H9 (cell line): ENCODE results near the gene PTPRN2. TPM values are rescaled to one million over a fixed set of nuclear protein-coding genes. Genes with fewer than 3 reads are reported as not detected.

Source experiments
- DNase-seq: peaks from one replicate; pipeline ENCODE4 v3.0.0-alpha.2; 2017
- H2AFZ ChIP-seq: one replicate; pipeline ENCODE4 v1.6.1; 2013; ENCODE audit warnings: mild to moderate bottlenecking, low read length, control low read depth, moderate library complexity
- H2AK5ac ChIP-seq: 2 replicates; pipeline ENCODE4 v1.6.1; 2013; ENCODE audit warnings: low read length, control low read depth, mixed read lengths; ENCODE audit not compliant: insufficient read length
- H2BK120ac ChIP-seq: one replicate; pipeline ENCODE4 v1.6.1; 2013; ENCODE audit warnings: low read depth, mild to moderate bottlenecking, low read length, control low read depth, inconsistent platforms; ENCODE audit not compliant: poor library complexity, severe bottlenecking
- H2BK12ac ChIP-seq: 2 replicates; pipeline ENCODE4 v1.6.1; 2013; ENCODE audit warnings: low read length, control low read depth, mixed read lengths, low read depth; ENCODE audit not compliant: insufficient read length
- H2BK15ac ChIP-seq: 2 replicates; pipeline ENCODE4 v1.6.1; 2013; ENCODE audit warnings: low read depth, low read length, control low read depth
- H2BK20ac ChIP-seq: one replicate; pipeline ENCODE4 v1.6.1; 2013; ENCODE audit warnings: low read depth, mild to moderate bottlenecking, low read length, control low read depth, inconsistent platforms; ENCODE audit not compliant: poor library complexity, severe bottlenecking
- H2BK5ac ChIP-seq: 2 replicates; pipeline ENCODE4 v1.6.1; 2013; ENCODE audit warnings: low read length, control low read depth, mixed read lengths; ENCODE audit not compliant: insufficient read length
- H3K14ac ChIP-seq: 2 replicates; pipeline ENCODE4 v1.6.1; 2013; ENCODE audit warnings: low read length, control low read depth; ENCODE audit not compliant: insufficient read depth
- H3K18ac ChIP-seq: 2 replicates; pipeline ENCODE4 v1.6.1; 2013; ENCODE audit warnings: low read depth, mild to moderate bottlenecking, mixed read lengths, low read length, control low read depth; ENCODE audit not compliant: insufficient read length
- H3K23ac ChIP-seq: 2 replicates; pipeline ENCODE4 v1.6.1; 2013; ENCODE audit warnings: low read length, control low read depth, mixed read lengths, low read depth; ENCODE audit not compliant: insufficient read length
- H3K23me2 ChIP-seq: 2 replicates; pipeline ENCODE4 v1.6.1; 2013; ENCODE audit warnings: low read depth, mild to moderate bottlenecking, mixed read lengths, low read length, control low read depth; ENCODE audit not compliant: insufficient read length, poor library complexity, severe bottlenecking
- H3K27ac ChIP-seq: 2 replicates; pipeline ENCODE4 v1.5.1; 2013; ENCODE audit warnings: low read length, control low read depth, mixed read lengths, low read depth; ENCODE audit not compliant: insufficient read length
- H3K27me3 ChIP-seq: 2 replicates; pipeline ENCODE4 v1.6.1; 2013; ENCODE audit warnings: low read length, control low read depth, inconsistent platforms; ENCODE audit not compliant: insufficient read depth
- H3K4ac ChIP-seq: 2 replicates; pipeline ENCODE4 v1.6.1; 2013; ENCODE audit warnings: low read depth, mild to moderate bottlenecking, control low read depth, inconsistent platforms, low read length, moderate library complexity
- H3K4me1 ChIP-seq: 2 replicates; pipeline ENCODE4 v1.6.1; 2013; ENCODE audit warnings: low read length, control low read depth, inconsistent platforms; ENCODE audit not compliant: insufficient read depth
- H3K4me2 ChIP-seq: 2 replicates; pipeline ENCODE4 v1.6.1; 2013; ENCODE audit warnings: low read length, control low read depth, mixed read lengths; ENCODE audit not compliant: insufficient read length, insufficient read depth
- H3K56ac ChIP-seq: 2 replicates; pipeline ENCODE4 v1.6.1; 2013; ENCODE audit warnings: low read depth, mild to moderate bottlenecking, mixed read lengths, low read length, control low read depth; ENCODE audit not compliant: insufficient read length
- H3K79me1 ChIP-seq: 2 replicates; pipeline ENCODE4 v1.6.1; 2013; ENCODE audit warnings: low read depth, mild to moderate bottlenecking, moderate library complexity, low read length, control low read depth, inconsistent platforms; ENCODE audit not compliant: insufficient read depth, poor library complexity, severe bottlenecking
- H3K79me2 ChIP-seq: 2 replicates; pipeline ENCODE4 v1.6.1; 2013; ENCODE audit warnings: low read length, control low read depth, inconsistent platforms; ENCODE audit not compliant: insufficient read depth
- H3K9ac ChIP-seq: 2 replicates; pipeline ENCODE4 v1.6.1; 2013; ENCODE audit warnings: low read length, control low read depth, mixed read lengths; ENCODE audit not compliant: insufficient read length; ENCODE audit errors: extremely low read depth
- H3K9me3 ChIP-seq: one replicate; pipeline ENCODE4 v1.6.1; 2013; ENCODE audit warnings: low read depth, low read length, inconsistent platforms; ENCODE audit not compliant: control insufficient read depth
- H3T11ph ChIP-seq: one replicate; pipeline ENCODE4 v1.6.1; 2013; ENCODE audit warnings: mild to moderate bottlenecking, low read length, control low read depth, inconsistent platforms
- H4K20me1 ChIP-seq: one replicate; pipeline ENCODE4 v1.6.1; 2013; ENCODE audit not compliant: control insufficient read depth, insufficient read length, insufficient read depth
- H4K5ac ChIP-seq: 2 replicates; pipeline ENCODE4 v1.6.1; 2013; ENCODE audit warnings: low read depth, mild to moderate bottlenecking, mixed read lengths, low read length, control low read depth; ENCODE audit not compliant: insufficient read length
- H4K8ac ChIP-seq: replicated peaks from 2 replicates; pipeline ENCODE4 v1.6.1; 2013; ENCODE audit warnings: low read length, control low read depth, mixed read lengths, low read depth; ENCODE audit not compliant: insufficient read length
- H4K91ac ChIP-seq: 2 replicates; pipeline ENCODE4 v1.6.1; 2013; ENCODE audit warnings: low read depth, mild to moderate bottlenecking, moderate library complexity, mixed read lengths, low read length, control low read depth; ENCODE audit not compliant: insufficient read length
- H3K27ac Mint-ChIP-seq, 3 experiments: 2 replicates in 2 of 3; 3 replicates in 1 of 3; pipeline ENCODE4 v1.8.0; 2020 to 2021; ENCODE audit warnings: mixed read lengths in 3 of 3, mild to moderate bottlenecking in 1 of 3, moderate library complexity in 1 of 3
- H3K27me3 Mint-ChIP-seq: 2 replicates; pipeline ENCODE4 v1.8.0; 2021; ENCODE audit warnings: low read depth, mild to moderate bottlenecking, moderate library complexity, mixed read lengths
- H3K36me3 Mint-ChIP-seq, 3 experiments: 2 replicates in 2 of 3; 3 replicates in 1 of 3; pipeline ENCODE4 v1.8.0; 2020 to 2021; ENCODE audit warnings: low read depth in 3 of 3, mixed read lengths in 3 of 3; ENCODE audit not compliant: insufficient read depth in 1 of 3
- H3K4me1 Mint-ChIP-seq, 2 experiments: 2 replicates each; pipeline ENCODE4 v1.8.0; 2020; ENCODE audit warnings: mixed read lengths in 2 of 2
- H3K4me3 Mint-ChIP-seq, 2 experiments: 2 replicates in 1 of 2; 3 replicates in 1 of 2; pipeline ENCODE4 v1.8.0; 2020 to 2021; ENCODE audit warnings: mild to moderate bottlenecking in 2 of 2, mixed read lengths in 2 of 2, moderate library complexity in 1 of 2
- H3K9me3 Mint-ChIP-seq, 2 experiments: 2 replicates in 1 of 2; 3 replicates in 1 of 2; pipeline ENCODE4 v1.8.0; 2020; ENCODE audit warnings: mild to moderate bottlenecking in 2 of 2, mixed read lengths in 2 of 2, moderate library complexity in 1 of 2
- WGBS: extraction: QIAGEN DNeasy Blood & Tissue Kit; methylation state at CpG from one replicate; pipeline ENCODE4 v1.1.7; 2013; ENCODE audit warnings: missing lambda C conversion rate, low lambda C conversion rate, mixed read lengths; ENCODE audit not compliant: insufficient read length; ENCODE audit errors: extremely low coverage; 5-methylcytosine and 5-hydroxymethylcytosine counted together
- total RNA-seq: library from RNA; stranded (reverse); gene quantifications from 2 replicates; pipeline ENCODE4 v1.2.1, GENCODE V29; 2021
- TF ChIP-seq, protein P1 (sequence below): fragments of 200-600 bp; sonication (generic); conservative IDR thresholded peaks from 3 replicates; pipeline ENCODE4 v1.8.0; 2021; ENCODE audit warnings: antibody characterized with exemption, mild to moderate bottlenecking

The PTPRN2 gene
- total RNA-seq, 1 experiment from 2014 or later: 5.2 TPM

DNA sequence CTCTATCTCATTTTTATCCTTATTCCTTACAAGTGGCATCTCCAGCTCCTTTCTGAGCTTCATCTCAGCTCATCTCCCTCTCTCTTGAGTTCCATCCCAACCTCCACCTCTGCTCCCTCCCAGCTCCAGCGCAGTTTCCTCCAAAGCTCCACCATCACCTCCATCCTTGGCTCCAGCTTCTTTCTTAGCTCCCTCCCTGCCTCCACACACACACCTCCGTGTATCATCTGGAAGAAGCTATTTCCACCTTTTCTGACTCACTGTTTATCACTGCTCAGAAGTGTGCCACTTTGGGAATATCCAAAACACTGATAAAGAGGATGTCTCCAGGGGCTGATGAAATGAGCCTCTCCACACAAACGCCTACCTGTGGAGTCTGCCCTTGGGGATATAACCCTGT lies 481.4 kb downstream of the PTPRN2 start:
- no peak overlapping the region for H3T11ph ChIP-seq
- no peak overlapping the region for H2AFZ ChIP-seq
- Mint-ChIP-seq H3K4me1 (peaks cover 4% of the 10 kb centered on the region in 2 experiments), H3K27ac (no peak overlapping the region), H3K36me3 (peaks cover 4 to 9% (median 5%) of the 10 kb centered on the region in 3 experiments; a peak in 5 of 7 replicates), H3K9me3 (peaks cover 0 to 5% of the 10 kb centered on the region in 2 experiments; a peak in 3 of 5 replicates), H3K4me3 (no peak overlapping the region), H3K27me3 (peaks cover 1% of the 10 kb centered on the region)
- no peak overlapping the region for H3K4ac ChIP-seq
- no peak overlapping the region for H3K18ac ChIP-seq
- no peak for DNase-seq
- no peak overlapping the region for H4K91ac ChIP-seq
- H4K5ac ChIP-seq: no peak overlapping the region
- no peak overlapping the region for H2BK15ac ChIP-seq
- no peak overlapping the region for H3K56ac ChIP-seq
- H3K79me2 ChIP-seq: no peaks in the 10 kb centered on the region
- H2BK20ac ChIP-seq: no peak overlapping the region
- no peak overlapping the region for H2BK5ac ChIP-seq
- no peaks in the 10 kb centered on the region for H3K4me1 ChIP-seq
- TF ChIP-seq, protein P1, sequence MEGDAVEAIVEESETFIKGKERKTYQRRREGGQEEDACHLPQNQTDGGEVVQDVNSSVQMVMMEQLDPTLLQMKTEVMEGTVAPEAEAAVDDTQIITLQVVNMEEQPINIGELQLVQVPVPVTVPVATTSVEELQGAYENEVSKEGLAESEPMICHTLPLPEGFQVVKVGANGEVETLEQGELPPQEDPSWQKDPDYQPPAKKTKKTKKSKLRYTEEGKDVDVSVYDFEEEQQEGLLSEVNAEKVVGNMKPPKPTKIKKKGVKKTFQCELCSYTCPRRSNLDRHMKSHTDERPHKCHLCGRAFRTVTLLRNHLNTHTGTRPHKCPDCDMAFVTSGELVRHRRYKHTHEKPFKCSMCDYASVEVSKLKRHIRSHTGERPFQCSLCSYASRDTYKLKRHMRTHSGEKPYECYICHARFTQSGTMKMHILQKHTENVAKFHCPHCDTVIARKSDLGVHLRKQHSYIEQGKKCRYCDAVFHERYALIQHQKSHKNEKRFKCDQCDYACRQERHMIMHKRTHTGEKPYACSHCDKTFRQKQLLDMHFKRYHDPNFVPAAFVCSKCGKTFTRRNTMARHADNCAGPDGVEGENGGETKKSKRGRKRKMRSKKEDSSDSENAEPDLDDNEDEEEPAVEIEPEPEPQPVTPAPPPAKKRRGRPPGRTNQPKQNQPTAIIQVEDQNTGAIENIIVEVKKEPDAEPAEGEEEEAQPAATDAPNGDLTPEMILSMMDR: no peak
- WGBS: no CpG with 5 or more reads among the region's 3 CpGs
- no peak overlapping the region for H3K23ac ChIP-seq
- no peak overlapping the region for H4K8ac ChIP-seq
- H2AK5ac ChIP-seq: no peak overlapping the region
- no peak overlapping the region for H3K4me2 ChIP-seq
- no peaks in the 10 kb centered on the region for H3K79me1 ChIP-seq
- H2BK12ac ChIP-seq: no peak overlapping the region
- H3K27ac ChIP-seq: no peak overlapping the region
- no peaks in the 10 kb centered on the region for H3K23me2 ChIP-seq
- no peak overlapping the region for H3K14ac ChIP-seq
- H2BK120ac ChIP-seq: no peak overlapping the region
- H3K9ac ChIP-seq: no peak overlapping the region
- no peaks in the 10 kb centered on the region for H4K20me1 ChIP-seq
- no peaks in the 10 kb centered on the region for H3K27me3 ChIP-seq
- H3K9me3 ChIP-seq: no peaks in the 10 kb centered on the region
